ENCODE measurements around the gene PBX1. TPM values are rescaled to one million over a fixed set of nuclear protein-coding genes. Genes with fewer than 3 reads are reported as not detected.

Gene PBX1
- polyA plus RNA-seq, 1 donor (not counting 4 experiments of a cell fraction or from before 2014, with no cell fraction given), result 2.2 TPM

DNA sequence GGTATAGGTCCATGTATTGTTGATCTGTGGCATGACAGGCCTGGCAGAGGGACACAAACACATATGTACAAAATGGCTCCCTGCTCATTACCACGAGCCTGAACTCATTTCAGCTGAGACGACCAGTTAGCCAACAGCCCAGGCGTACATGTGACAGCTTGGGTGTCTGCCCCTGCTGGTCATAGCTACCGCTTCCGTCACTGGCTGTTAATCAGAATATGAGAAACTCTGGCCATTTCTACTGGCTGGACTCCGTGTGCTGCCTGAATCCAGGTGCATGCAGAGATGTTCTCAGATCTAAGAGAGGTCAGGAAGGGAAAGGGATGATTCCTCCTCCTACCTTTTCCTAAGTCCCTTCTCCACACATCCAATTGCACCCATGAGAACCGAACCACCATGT, 144.5 kb downstream of the PBX1 start:
- no peaks in the 10 kb centered on the region for H4K20me1 ChIP-seq (ENCODE audit: control insufficient read depth, extremely low read depth, insufficient read depth, low read length)

GRCh38 chr1:164703960-164704411, 145.0 kb downstream of the PBX1 start:
- Histone ChIP-seq H3K36me3 (ENCODE audit: control insufficient read depth in 2 of 2, extremely low read depth in 1 of 2, insufficient read depth in 2 of 2, low read length in 2 of 2) (no peaks in the 10 kb centered on the region), H3K27ac (ENCODE audit: control insufficient read depth, insufficient read depth, low read length) (no peak overlapping the region), H3K79me2 (ENCODE audit: control insufficient read depth, insufficient read depth, low read length) (no peaks in the 10 kb centered on the region), H3K27me3 (ENCODE audit: control insufficient read depth, extremely low read depth, insufficient read depth, low read length) (no peaks in the 10 kb centered on the region), H4K20me1 (ENCODE audit: control insufficient read depth, extremely low read depth, insufficient read depth, low read length) (no peaks in the 10 kb centered on the region), H3K4me3 (ENCODE audit: control insufficient read depth in 2 of 3, extremely low read depth in 1 of 3, insufficient read depth in 2 of 3, low read depth in 1 of 3, low read length in 3 of 3) (no peak overlapping the region), H3K9me1 (ENCODE audit: control insufficient read depth, extremely low read depth, insufficient read depth, low read length) (no peaks in the 10 kb centered on the region), H3K4me1 (ENCODE audit: control insufficient read depth, extremely low read depth, insufficient read depth, low read length) (peaks cover 38% of the 10 kb centered on the region), H3K4me2 (ENCODE audit: control insufficient read depth, extremely low read depth, insufficient read depth, low read depth, low read length) (no peak overlapping the region), H2AFZ (ENCODE audit: control insufficient read depth, low read length) (no peak overlapping the region), H3K9me3 (ENCODE audit: control insufficient read depth, low read depth, low read length) (no peaks in the 10 kb centered on the region), H3K9ac (ENCODE audit: control insufficient read depth, extremely low read depth, insufficient read depth, low read length) (no peak overlapping the region)
- dilution Hi-C loops (cut with MboI; ENCODE audit: extremely low pct_ligation_motif_present, low sequenced_read_pairs), result no loop called here
- FAIRE-seq (no peak), DNase-seq (ENCODE audit: low read depth, low spot score) (no peak)
- TF ChIP-seq EZH2 (IDR thresholded peaks at IDR 0.05; ENCODE audit: low read length) (no peak), CTCF (optimal IDR thresholded peaks at IDR 0.05 in 1 of 3, IDR thresholded peaks at IDR 0.05 in 1 of 3, conservative IDR thresholded peaks at IDR 0.05 in 1 of 3; ENCODE audit: extremely low read depth in 1 of 3, insufficient read depth in 2 of 3, low read length in 3 of 3) (no peak)

More for the DNA sequence above, 144.5 kb downstream of the PBX1 start:
- Histone ChIP-seq H3K9me1 (ENCODE audit: control insufficient read depth, extremely low read depth, insufficient read depth, low read length) (no peaks in the 10 kb centered on the region), H2AFZ (ENCODE audit: control insufficient read depth, low read length) (no peak overlapping the region), H3K27me3 (ENCODE audit: control insufficient read depth, extremely low read depth, insufficient read depth, low read length) (no peaks in the 10 kb centered on the region), H3K4me2 (ENCODE audit: control insufficient read depth, extremely low read depth, insufficient read depth, low read depth, low read length) (no peak overlapping the region), H3K9ac (ENCODE audit: control insufficient read depth, extremely low read depth, insufficient read depth, low read length) (no peak overlapping the region), H3K9me3 (ENCODE audit: control insufficient read depth, low read depth, low read length) (no peaks in the 10 kb centered on the region), H3K27ac (ENCODE audit: control insufficient read depth, insufficient read depth, low read length) (no peak overlapping the region), H3K36me3 (ENCODE audit: control insufficient read depth in 2 of 2, extremely low read depth in 1 of 2, insufficient read depth in 2 of 2, low read length in 2 of 2) (no peaks in the 10 kb centered on the region), H3K79me2 (ENCODE audit: control insufficient read depth, insufficient read depth, low read length) (no peaks in the 10 kb centered on the region), H3K4me3 (ENCODE audit: control insufficient read depth in 2 of 3, extremely low read depth in 1 of 3, insufficient read depth in 2 of 3, low read depth in 1 of 3, low read length in 3 of 3) (no peak overlapping the region), H3K4me1 (ENCODE audit: control insufficient read depth, extremely low read depth, insufficient read depth, low read length) (peaks cover 38% of the 10 kb centered on the region)
- no peak for FAIRE-seq
- dilution Hi-C loops (cut with MboI; ENCODE audit: extremely low pct_ligation_motif_present, low sequenced_read_pairs), result no loop called here
- no peak for DNase-seq (ENCODE audit: low read depth, low spot score)
- TF ChIP-seq CTCF (optimal IDR thresholded peaks at IDR 0.05 in 1 of 3, IDR thresholded peaks at IDR 0.05 in 1 of 3, conservative IDR thresholded peaks at IDR 0.05 in 1 of 3; ENCODE audit: extremely low read depth in 1 of 3, insufficient read depth in 2 of 3, low read length in 3 of 3) (no peak), EZH2 (IDR thresholded peaks at IDR 0.05; ENCODE audit: low read length) (no peak)
